Nephron (organoid): ENCODE data around the gene CYP2R1.

ENCODE experiments used
- H3K27ac Mint-ChIP-seq, 3 experiments: 2 replicates each; pipeline ENCODE4 v1.8.0; 2020; ENCODE audit warnings: mixed read lengths in 3 of 3, mild to moderate bottlenecking in 2 of 3, moderate library complexity in 1 of 3
- H3K27me3 Mint-ChIP-seq: 2 replicates; pipeline ENCODE4 v1.8.0; 2021; ENCODE audit warnings: low read depth, mild to moderate bottlenecking, moderate library complexity, mixed read lengths
- H3K36me3 Mint-ChIP-seq: 2 replicates; pipeline ENCODE4 v1.8.0; 2020; ENCODE audit warnings: low read depth, mixed read lengths
- H3K4me1 Mint-ChIP-seq: 2 replicates; pipeline ENCODE4 v1.8.0; 2020; ENCODE audit warnings: mixed read lengths
- H3K4me3 Mint-ChIP-seq, 3 experiments: 2 replicates each; pipeline ENCODE4 v1.8.0; 2020; ENCODE audit warnings: mild to moderate bottlenecking in 3 of 3, mixed read lengths in 3 of 3, moderate library complexity in 2 of 3
- H3K9me3 Mint-ChIP-seq: 2 replicates; pipeline ENCODE4 v1.8.0; 2020; ENCODE audit warnings: mixed read lengths
- TF ChIP-seq, protein P1 (sequence below), 3 experiments: fragments of 200-600 bp; sonication (generic); IDR thresholded peaks; one replicate each; pipeline ENCODE4 v1.5.0; 2021; ENCODE audit warnings: antibody characterized with exemption in 3 of 3; ENCODE audit not compliant: unreplicated experiment in 3 of 3

Gene CYP2R1, protein sequence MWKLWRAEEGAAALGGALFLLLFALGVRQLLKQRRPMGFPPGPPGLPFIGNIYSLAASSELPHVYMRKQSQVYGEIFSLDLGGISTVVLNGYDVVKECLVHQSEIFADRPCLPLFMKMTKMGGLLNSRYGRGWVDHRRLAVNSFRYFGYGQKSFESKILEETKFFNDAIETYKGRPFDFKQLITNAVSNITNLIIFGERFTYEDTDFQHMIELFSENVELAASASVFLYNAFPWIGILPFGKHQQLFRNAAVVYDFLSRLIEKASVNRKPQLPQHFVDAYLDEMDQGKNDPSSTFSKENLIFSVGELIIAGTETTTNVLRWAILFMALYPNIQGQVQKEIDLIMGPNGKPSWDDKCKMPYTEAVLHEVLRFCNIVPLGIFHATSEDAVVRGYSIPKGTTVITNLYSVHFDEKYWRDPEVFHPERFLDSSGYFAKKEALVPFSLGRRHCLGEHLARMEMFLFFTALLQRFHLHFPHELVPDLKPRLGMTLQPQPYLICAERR

DNA sequence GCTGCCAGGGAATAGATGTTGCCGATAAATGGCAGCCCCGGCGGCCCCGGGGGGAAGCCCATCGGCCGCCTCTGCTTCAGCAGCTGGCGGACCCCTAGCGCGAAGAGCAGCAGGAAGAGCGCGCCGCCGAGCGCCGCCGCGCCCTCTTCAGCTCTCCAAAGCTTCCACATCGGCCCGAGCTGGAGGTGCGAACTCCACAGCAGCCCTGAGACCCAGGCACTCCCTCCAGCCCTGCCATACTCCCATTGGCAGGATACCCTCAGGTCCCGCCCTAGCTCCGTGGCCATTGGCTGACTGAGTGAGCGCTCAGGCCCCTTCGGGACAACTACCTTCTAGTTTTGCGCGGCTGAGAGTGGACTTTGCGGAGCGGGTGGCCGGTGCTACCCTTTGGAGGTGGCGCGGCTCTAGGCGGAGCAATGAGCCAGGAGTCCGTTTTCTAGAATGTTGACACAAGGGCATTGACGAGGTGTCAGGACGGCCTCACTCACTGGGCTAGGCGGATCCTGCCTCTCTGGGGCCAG lies at the start of gene CYP2R1:
CYP2R1 (minus strand) TSS at position 196 of the 521 bp plus-strand sequence; CDS start at position 170, 26 bp downstream.
- Mint-ChIP-seq H3K27me3 (peaks cover 6% of the 10 kb centered on the region), H3K4me3 (peak within 1 kb of the TSS; percentile 91 to 97 (median 95)), H3K9me3 (peaks cover 7% of the 10 kb centered on the region), H3K27ac (peak within 1 kb of the TSS; percentile 46 to 86 (median 63)), H3K36me3 (no peaks in the 10 kb centered on the region), H3K4me1 (peaks cover 7% of the 10 kb centered on the region)
- TF ChIP-seq, protein P1, sequence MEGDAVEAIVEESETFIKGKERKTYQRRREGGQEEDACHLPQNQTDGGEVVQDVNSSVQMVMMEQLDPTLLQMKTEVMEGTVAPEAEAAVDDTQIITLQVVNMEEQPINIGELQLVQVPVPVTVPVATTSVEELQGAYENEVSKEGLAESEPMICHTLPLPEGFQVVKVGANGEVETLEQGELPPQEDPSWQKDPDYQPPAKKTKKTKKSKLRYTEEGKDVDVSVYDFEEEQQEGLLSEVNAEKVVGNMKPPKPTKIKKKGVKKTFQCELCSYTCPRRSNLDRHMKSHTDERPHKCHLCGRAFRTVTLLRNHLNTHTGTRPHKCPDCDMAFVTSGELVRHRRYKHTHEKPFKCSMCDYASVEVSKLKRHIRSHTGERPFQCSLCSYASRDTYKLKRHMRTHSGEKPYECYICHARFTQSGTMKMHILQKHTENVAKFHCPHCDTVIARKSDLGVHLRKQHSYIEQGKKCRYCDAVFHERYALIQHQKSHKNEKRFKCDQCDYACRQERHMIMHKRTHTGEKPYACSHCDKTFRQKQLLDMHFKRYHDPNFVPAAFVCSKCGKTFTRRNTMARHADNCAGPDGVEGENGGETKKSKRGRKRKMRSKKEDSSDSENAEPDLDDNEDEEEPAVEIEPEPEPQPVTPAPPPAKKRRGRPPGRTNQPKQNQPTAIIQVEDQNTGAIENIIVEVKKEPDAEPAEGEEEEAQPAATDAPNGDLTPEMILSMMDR (IDR thresholded peaks at IDR 0.05; ENCODE audit: unreplicated experiment in 3 of 3) = no peak

DNA sequence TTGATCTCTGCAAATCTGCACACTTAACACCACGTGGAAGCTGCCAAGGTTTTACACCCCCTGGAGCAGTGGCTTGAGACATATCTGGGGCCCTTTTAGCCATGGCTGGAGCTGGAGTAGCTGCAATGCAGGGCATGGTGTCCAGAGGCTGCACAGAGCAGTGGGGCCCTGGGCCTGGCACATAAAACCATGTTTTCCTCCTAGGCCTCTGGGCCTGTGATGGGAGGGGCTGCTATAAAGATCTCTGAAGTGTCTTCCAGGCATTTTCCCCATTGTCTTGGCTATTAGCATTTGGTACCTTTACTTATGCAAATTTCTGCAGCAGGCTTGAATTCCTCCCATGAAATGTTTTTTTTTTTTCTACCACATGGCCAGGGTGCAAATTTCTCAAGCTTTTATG lies 46.9 kb upstream of the CYP2R1 start:
- Mint-ChIP-seq H3K27me3 (no peaks in the 10 kb centered on the region), H3K4me3 (no peak overlapping the region), H3K36me3 (peaks cover 3% of the 10 kb centered on the region), H3K4me1 (no peaks in the 10 kb centered on the region), H3K27ac (no peak overlapping the region), H3K9me3 (peaks cover 11% of the 10 kb centered on the region)
- TF ChIP-seq, protein P1 (IDR thresholded peaks at IDR 0.05; ENCODE audit: unreplicated experiment in 3 of 3) = no peak

GRCh38 chr11:14934641-14935351 lies 42.8 kb upstream of the CYP2R1 start:
- Mint-ChIP-seq H3K27me3 (peaks cover 3% of the 10 kb centered on the region), H3K4me3 (no peak overlapping the region), H3K27ac (no peak overlapping the region), H3K9me3 (peaks cover 9% of the 10 kb centered on the region), H3K4me1 (no peaks in the 10 kb centered on the region), H3K36me3 (peaks cover 3% of the 10 kb centered on the region)
- TF ChIP-seq, protein P1 (IDR thresholded peaks at IDR 0.05; ENCODE audit: unreplicated experiment in 3 of 3) = no peak

GRCh38 chr11:14932447-14932846 lies 40.4 kb upstream of the CYP2R1 start:
- H3K27me3 Mint-ChIP-seq = peaks cover 4% of the 10 kb centered on the region
- TF ChIP-seq, protein P1 (IDR thresholded peaks at IDR 0.05; ENCODE audit: unreplicated experiment in 3 of 3) = no peak
- H3K36me3 Mint-ChIP-seq = no peaks in the 10 kb centered on the region
- no peaks in the 10 kb centered on the region for H3K9me3 Mint-ChIP-seq
- H3K4me3 Mint-ChIP-seq = no peak overlapping the region
- no peak overlapping the region for H3K27ac Mint-ChIP-seq
- H3K4me1 Mint-ChIP-seq = no peaks in the 10 kb centered on the region

GRCh38 chr11:14930369-14930768 lies 38.3 kb upstream of the CYP2R1 start:
- TF ChIP-seq, protein P1 (IDR thresholded peaks at IDR 0.05; ENCODE audit: unreplicated experiment in 3 of 3) = no peak
- Mint-ChIP-seq H3K4me1 (no peaks in the 10 kb centered on the region), H3K36me3 (no peaks in the 10 kb centered on the region), H3K9me3 (no peaks in the 10 kb centered on the region), H3K27me3 (peaks cover 10% of the 10 kb centered on the region), H3K4me3 (no peak overlapping the region), H3K27ac (no peak overlapping the region)
